ENCODE measurements around the gene LHFPL6.

GRCh38 chr13:39632994-39633393 lies 30.0 kb upstream of the LHFPL6 start:
- TF ChIP-seq, protein P1, sequence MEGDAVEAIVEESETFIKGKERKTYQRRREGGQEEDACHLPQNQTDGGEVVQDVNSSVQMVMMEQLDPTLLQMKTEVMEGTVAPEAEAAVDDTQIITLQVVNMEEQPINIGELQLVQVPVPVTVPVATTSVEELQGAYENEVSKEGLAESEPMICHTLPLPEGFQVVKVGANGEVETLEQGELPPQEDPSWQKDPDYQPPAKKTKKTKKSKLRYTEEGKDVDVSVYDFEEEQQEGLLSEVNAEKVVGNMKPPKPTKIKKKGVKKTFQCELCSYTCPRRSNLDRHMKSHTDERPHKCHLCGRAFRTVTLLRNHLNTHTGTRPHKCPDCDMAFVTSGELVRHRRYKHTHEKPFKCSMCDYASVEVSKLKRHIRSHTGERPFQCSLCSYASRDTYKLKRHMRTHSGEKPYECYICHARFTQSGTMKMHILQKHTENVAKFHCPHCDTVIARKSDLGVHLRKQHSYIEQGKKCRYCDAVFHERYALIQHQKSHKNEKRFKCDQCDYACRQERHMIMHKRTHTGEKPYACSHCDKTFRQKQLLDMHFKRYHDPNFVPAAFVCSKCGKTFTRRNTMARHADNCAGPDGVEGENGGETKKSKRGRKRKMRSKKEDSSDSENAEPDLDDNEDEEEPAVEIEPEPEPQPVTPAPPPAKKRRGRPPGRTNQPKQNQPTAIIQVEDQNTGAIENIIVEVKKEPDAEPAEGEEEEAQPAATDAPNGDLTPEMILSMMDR (IDR thresholded peaks at IDR 0.05; ENCODE audit: low read length): no peak
- no peak for TF ChIP-seq EZH2 (IDR thresholded peaks at IDR 0.05; ENCODE audit: borderline replicate concordance, low read length)

Measured in OCI-LY1 (cell line).